ENCODE data around the gene CEACAM6.

GRCh38 chr19:41787055-41787454 is 31.7 kb downstream of the CEACAM6 start:
- no peak for TF ChIP-seq CTCF (IDR thresholded peaks at IDR 0.05)
- TF ChIP-seq POLR2A (IDR thresholded peaks at IDR 0.05): no peak

Data from tibial nerve (tissue), 3 donors.